Right lobe of liver (tissue), 6 donors: ENCODE measurements around the gene NBEA. TPM values are rescaled to one million over a fixed set of nuclear protein-coding genes. Genes with fewer than 3 reads are reported as not detected.

Experiments
- ATAC-seq, 4 donors: fragments of 200-7000 bp; cut with Tn5 transposase; one replicate each; pipeline ENCODE4 v1.9.1; 2020; ENCODE audit warnings: mild to moderate bottlenecking in 4 of 4, moderate library complexity in 4 of 4
- DNase-seq, 3 donors: peaks; one replicate each; pipeline ENCODE4 v3.0.0-alpha.2; 2020
- H3K27ac ChIP-seq, 3 donors: fragments of 200-600 bp; one replicate each; pipeline ENCODE4 v1.8.0; 2022
- H3K27me3 ChIP-seq, 2 donors: fragments of 200-600 bp; one replicate each; pipeline ENCODE4 v1.8.0; 2022
- H3K36me3 ChIP-seq, 4 donors: fragments of 200-600 bp; sonication (generic) in 1 of 4; one replicate each; pipeline versions ENCODE4 v1.5.1 to v1.8.0; 2017 to 2022; ENCODE audit warnings: control low read depth in 1 of 4
- H3K4me1 ChIP-seq, 4 donors: fragments of 200-600 bp; sonication (generic) in 1 of 4; one replicate each; pipeline versions ENCODE4 v1.5.1 to v1.8.0; 2017 to 2022; ENCODE audit warnings: control low read depth in 1 of 4
- H3K4me3 ChIP-seq, 3 donors: fragments of 200-600 bp; one replicate each; pipeline ENCODE4 v1.8.0; 2022
- H3K9me3 ChIP-seq, 4 donors: fragments of 200-600 bp; sonication (generic) in 1 of 4; one replicate each; pipeline versions ENCODE4 v1.5.1 to v1.8.0; 2017 to 2022; ENCODE audit warnings: control low read depth in 1 of 4
- CTCF ChIP-seq, 4 donors: fragments of 200-600 bp in 3 of 4; fragments of 450-650 bp in 1 of 4; IDR thresholded peaks; one replicate each; pipeline versions ENCODE4 v1.5.1 to v1.8.0; 2016 to 2022; ENCODE audit warnings: antibody characterized with exemption in 4 of 4, mild to moderate bottlenecking in 2 of 4
- POLR2A ChIP-seq: fragments of 450-650 bp; IDR thresholded peaks from one replicate; pipeline ENCODE4 v1.6.1; 2017; ENCODE audit warnings: antibody characterized with exemption, mild to moderate bottlenecking
- WGBS: methylation state at CpG from one replicate; pipeline ENCODE4 v1.1.6; 2018; ENCODE audit warnings: low coverage, low lambda C conversion rate; ENCODE audit not compliant: insufficient coverage; ENCODE audit errors: missing lambda C conversion rate; 5-methylcytosine and 5-hydroxymethylcytosine counted together
- intact Hi-C, 2 donors: fragments of 100-400 bp; cut with DNase I; formaldehyde crosslinking; loops; one replicate each; pipeline versions ENCODE4 v1.11.2 to v1.14.1; 2022
- total RNA-seq, 6 experiments: library from RNA; depleted of rRNA in 2 of 6; stranded (reverse); fragments of >200 nt in 2 of 6; fragmentation: NEBNext Ultra II Directional in 3 of 6; extraction: Animal tissue kit (Norgen Biotek cat#: 25700) in 3 of 6; gene quantifications; one replicate each; pipeline versions ENCODE4 v1.1.0 to v1.2.4, GENCODE V29; 2016 to 2023
- donor health status: DM: no; HTN: yes; CAD: no.
- donor health status: DM: no; HTN: no; CAD: no.
- donor health status: DM: no; HTN: no; CAD: no.
- donor health status: DM: no; HTN: yes; CAD: no.
- donor health status: DM: no; HTN: yes; CAD: no.

The NBEA gene
- total RNA-seq, 6 experiments from 2014 or later: 0.62 to 1.7 (median 0.75) TPM

DNA sequence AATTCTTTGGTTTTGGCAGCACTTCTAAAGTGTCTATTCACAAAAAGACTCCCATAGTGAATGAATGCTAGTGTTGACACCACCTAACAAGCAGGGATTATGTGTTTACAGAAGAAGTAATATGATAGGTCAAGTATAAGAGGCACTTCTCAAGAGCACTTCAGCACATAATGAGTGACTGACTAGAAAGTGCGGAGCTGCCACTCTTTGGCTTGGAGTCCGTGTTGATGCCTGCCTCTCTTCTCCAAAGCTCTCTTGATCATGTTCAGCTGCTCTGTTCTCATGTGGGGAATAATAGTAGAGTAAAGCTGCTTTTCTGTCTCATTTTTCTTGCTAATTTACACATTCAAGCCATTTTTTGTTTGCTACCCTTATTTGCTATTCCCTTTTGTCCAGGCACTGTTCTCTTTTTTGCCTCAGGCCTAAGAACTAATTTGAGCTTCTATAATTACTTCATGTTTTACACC, 557.2 kb downstream of the NBEA start:
- 76% methylated on average over 2 of the region's 2 CpGs for WGBS
- TF ChIP-seq CTCF (IDR thresholded peaks at IDR 0.05): no peak
- TF ChIP-seq POLR2A: no peak
- H3K27ac ChIP-seq: no peak overlapping the region

GRCh38 chr13:35499676-35500075, 557.6 kb downstream of the NBEA start:
- TF ChIP-seq POLR2A: no peak
- TF ChIP-seq CTCF (IDR thresholded peaks at IDR 0.05): no peak
- intact Hi-C loops: no loop called here
- 72% methylated on average over 4 of the region's 4 CpGs for WGBS
- no peak for ATAC-seq
- no peaks in the 10 kb centered on the region for H3K36me3 ChIP-seq
- no peaks in the 10 kb centered on the region for H3K27me3 ChIP-seq
- H3K4me1 ChIP-seq: no peaks in the 10 kb centered on the region
- no peak overlapping the region for H3K4me3 ChIP-seq
- no peaks in the 10 kb centered on the region for H3K9me3 ChIP-seq
- DNase-seq: no peak
- no peak overlapping the region for H3K27ac ChIP-seq

More for the DNA sequence above, 557.2 kb downstream of the NBEA start:
- no peaks in the 10 kb centered on the region for H3K36me3 ChIP-seq
- DNase-seq (no peak), ATAC-seq (no peak)
- intact Hi-C loops: no loop called here
- H3K4me3 ChIP-seq: no peak overlapping the region
- H3K9me3 ChIP-seq: no peaks in the 10 kb centered on the region
- H3K27me3 ChIP-seq: no peaks in the 10 kb centered on the region
- H3K4me1 ChIP-seq: no peaks in the 10 kb centered on the region

DNA sequence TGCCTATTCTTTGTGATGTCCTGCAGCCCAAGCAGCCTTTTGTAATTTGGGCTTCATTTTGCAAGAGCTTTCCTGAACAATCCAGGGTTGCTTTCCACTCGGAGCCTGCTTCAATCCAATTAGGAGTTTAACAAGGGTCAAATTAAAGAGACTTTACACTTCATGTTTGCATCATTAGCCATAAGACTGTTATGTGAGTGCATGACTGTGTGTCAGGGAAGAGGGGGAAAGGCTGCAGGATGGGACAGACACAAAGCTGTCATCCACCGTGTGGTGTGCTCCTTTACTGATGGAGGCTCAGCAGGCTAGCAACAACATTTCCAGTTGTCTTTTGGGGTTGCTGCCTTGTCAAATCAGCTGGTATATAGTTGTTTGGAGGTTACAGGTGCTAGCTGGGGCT, 558.1 kb downstream of the NBEA start:
- TF ChIP-seq CTCF (IDR thresholded peaks at IDR 0.05) (no peak), POLR2A (no peak)
- 75% methylated on average over 2 of the region's 2 CpGs for WGBS

DNA sequence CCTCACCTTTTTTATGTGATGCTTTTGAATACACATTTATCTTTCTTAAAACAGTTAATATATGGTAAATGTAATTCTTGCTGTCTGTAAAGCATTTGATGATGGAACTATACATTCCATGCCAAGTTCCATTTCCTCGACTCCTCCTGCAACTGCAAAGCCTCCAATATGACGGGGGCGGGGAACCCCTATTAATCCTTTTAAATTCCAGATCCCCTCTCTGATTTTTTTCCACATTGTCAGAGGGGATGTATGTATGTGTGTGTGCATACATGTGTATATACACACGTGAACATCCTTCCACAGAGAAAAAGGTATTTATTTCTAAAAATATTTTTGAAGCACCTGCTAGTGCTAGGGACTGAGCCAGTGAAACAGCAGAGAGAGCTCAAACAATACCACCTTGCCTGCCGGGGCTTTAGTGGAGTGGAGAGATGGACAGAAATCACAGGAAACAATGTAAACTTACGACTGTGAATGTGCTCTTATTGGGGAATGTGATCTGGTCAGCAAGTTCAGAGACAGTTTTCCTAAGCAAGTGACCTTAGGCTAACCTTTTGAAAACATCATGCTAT, 559.7 kb downstream of the NBEA start:
- no peak for ATAC-seq
- intact Hi-C loops: no loop called here
- TF ChIP-seq CTCF (IDR thresholded peaks at IDR 0.05) (no peak), POLR2A (no peak)

More for the DNA sequence above, 558.1 kb downstream of the NBEA start:
- no peak for ATAC-seq
- Histone ChIP-seq H3K36me3 (no peaks in the 10 kb centered on the region), H3K27me3 (no peaks in the 10 kb centered on the region), H3K4me1 (no peaks in the 10 kb centered on the region), H3K9me3 (no peaks in the 10 kb centered on the region), H3K27ac (no peak overlapping the region), H3K4me3 (no peak overlapping the region)
- no peak for DNase-seq
- intact Hi-C loops: no loop called here

More for the DNA sequence above, 559.7 kb downstream of the NBEA start:
- DNase-seq: no peak
- WGBS: 55% methylated on average over 6 of the region's 6 CpGs
- H3K27ac ChIP-seq: no peak overlapping the region
- H3K36me3 ChIP-seq: no peaks in the 10 kb centered on the region
- H3K4me3 ChIP-seq: no peak overlapping the region
- H3K9me3 ChIP-seq: no peaks in the 10 kb centered on the region
- no peaks in the 10 kb centered on the region for H3K4me1 ChIP-seq
- no peaks in the 10 kb centered on the region for H3K27me3 ChIP-seq
